Gastroesophageal sphincter (tissue), 3 donors: Measurements from ENCODE around the gene MCMBP.

ENCODE experiments used
- POLR2A ChIP-seq, 2 donors: fragments of 450-650 bp; IDR thresholded peaks; one replicate each; pipeline ENCODE4 v1.6.1; 2017; ENCODE audit warnings: antibody characterized with exemption in 2 of 2, mild to moderate bottlenecking in 2 of 2, moderate library complexity in 1 of 2
- TF ChIP-seq, protein P1 (sequence below), 4 experiments: fragments of 200-600 bp in 2 of 4; fragments of 450-650 bp in 2 of 4; sonication (generic) in 1 of 4; IDR thresholded peaks; one replicate each; pipeline ENCODE4 v1.5.1; 2017 to 2019; ENCODE audit warnings: antibody characterized with exemption in 4 of 4, mild to moderate bottlenecking in 2 of 4, moderate library complexity in 2 of 4

DNA sequence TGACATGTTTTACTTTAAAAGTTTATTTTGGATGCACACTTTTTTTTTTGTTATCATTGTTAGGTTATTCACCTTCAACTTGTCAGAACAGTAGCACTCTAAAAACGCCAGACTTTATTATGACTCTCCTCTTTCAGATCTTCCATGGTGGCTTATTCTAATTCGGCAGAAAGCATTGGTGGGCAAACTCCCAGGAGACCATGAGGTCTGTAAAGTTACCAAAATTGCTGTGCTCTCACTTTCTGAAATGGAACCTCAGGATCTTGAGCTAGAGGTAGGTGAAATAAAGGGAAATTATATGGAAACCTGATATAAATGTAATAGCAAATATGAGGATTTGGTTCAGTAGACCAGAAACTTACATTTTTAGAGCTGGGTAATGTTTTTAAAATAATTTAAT lies 91.1 kb downstream of the MCMBP start:
- TF ChIP-seq, protein P1, sequence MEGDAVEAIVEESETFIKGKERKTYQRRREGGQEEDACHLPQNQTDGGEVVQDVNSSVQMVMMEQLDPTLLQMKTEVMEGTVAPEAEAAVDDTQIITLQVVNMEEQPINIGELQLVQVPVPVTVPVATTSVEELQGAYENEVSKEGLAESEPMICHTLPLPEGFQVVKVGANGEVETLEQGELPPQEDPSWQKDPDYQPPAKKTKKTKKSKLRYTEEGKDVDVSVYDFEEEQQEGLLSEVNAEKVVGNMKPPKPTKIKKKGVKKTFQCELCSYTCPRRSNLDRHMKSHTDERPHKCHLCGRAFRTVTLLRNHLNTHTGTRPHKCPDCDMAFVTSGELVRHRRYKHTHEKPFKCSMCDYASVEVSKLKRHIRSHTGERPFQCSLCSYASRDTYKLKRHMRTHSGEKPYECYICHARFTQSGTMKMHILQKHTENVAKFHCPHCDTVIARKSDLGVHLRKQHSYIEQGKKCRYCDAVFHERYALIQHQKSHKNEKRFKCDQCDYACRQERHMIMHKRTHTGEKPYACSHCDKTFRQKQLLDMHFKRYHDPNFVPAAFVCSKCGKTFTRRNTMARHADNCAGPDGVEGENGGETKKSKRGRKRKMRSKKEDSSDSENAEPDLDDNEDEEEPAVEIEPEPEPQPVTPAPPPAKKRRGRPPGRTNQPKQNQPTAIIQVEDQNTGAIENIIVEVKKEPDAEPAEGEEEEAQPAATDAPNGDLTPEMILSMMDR (IDR thresholded peaks at IDR 0.05) = no peak
- TF ChIP-seq POLR2A (IDR thresholded peaks at IDR 0.05) = no peak
